Measurements from ENCODE around the gene ZNF469. TPM values are rescaled to one million over a fixed set of nuclear protein-coding genes. Genes with fewer than 3 reads are reported as not detected.
"Not testable (repeated sequence)": the region's sequence is repeated elsewhere in the genome, so short reads cannot be mapped to it uniquely, and the experiment has no call there.

Gene ZNF469
- total RNA-seq, 1 experiment from 2014 or later, result 0.55 TPM

- no peak for DNase-seq (ENCODE audit: low spot score)
Observed at GRCh38 chr16:88358023-88358420, 24.7 kb upstream of the ZNF469 start.

- no peak for DNase-seq (ENCODE audit: low spot score)
Observed at GRCh38 chr16:88359008-88359407, 23.8 kb upstream of the ZNF469 start.

GRCh38 chr16:88360401-88360800 is 22.4 kb upstream of the ZNF469 start:
- not testable (repeated sequence) for DNase-seq (ENCODE audit: low spot score)

GRCh38 chr16:88360999-88361398 is 21.8 kb upstream of the ZNF469 start:
- DNase-seq (ENCODE audit: low spot score), result no peak

- no peak for DNase-seq (ENCODE audit: low spot score)
Observed at GRCh38 chr16:88361775-88362174, 21.0 kb upstream of the ZNF469 start.

GRCh38 chr16:88363239-88363891 is 19.4 kb upstream of the ZNF469 start:
- DNase-seq (ENCODE audit: low spot score), result no peak

GRCh38 chr16:88365244-88365865 is 17.4 kb upstream of the ZNF469 start:
- DNase-seq (ENCODE audit: low spot score), result no peak

GRCh38 chr16:88366032-88366703 is 16.6 kb upstream of the ZNF469 start:
- DNase-seq (ENCODE audit: low spot score), result no peak

GRCh38 chr16:88366704-88367047 is 16.1 kb upstream of the ZNF469 start:
- DNase-seq (ENCODE audit: low spot score), result no peak

- no peak for DNase-seq (ENCODE audit: low spot score)
Observed at GRCh38 chr16:88367560-88367959, 15.2 kb upstream of the ZNF469 start.

GRCh38 chr16:88368036-88368435 is 14.7 kb upstream of the ZNF469 start:
- no peak for DNase-seq (ENCODE audit: low spot score)

GRCh38 chr16:88368994-88369393 is 13.8 kb upstream of the ZNF469 start:
- DNase-seq (ENCODE audit: low spot score), result no peak

- no peak for DNase-seq (ENCODE audit: low spot score)
Observed at GRCh38 chr16:88369447-88370008, 13.2 kb upstream of the ZNF469 start.

GRCh38 chr16:88370365-88370764 is 12.4 kb upstream of the ZNF469 start:
- DNase-seq (ENCODE audit: low spot score), result no peak

- no peak for DNase-seq (ENCODE audit: low spot score)
Observed at GRCh38 chr16:88372522-88372921, 10.2 kb upstream of the ZNF469 start.

GRCh38 chr16:88373211-88373610 is 9.5 kb upstream of the ZNF469 start:
- no peak for DNase-seq (ENCODE audit: low spot score)

- no peak for DNase-seq (ENCODE audit: low spot score)
Observed at GRCh38 chr16:88373927-88374492, 8.7 kb upstream of the ZNF469 start.

GRCh38 chr16:88374736-88375135 is 8.0 kb upstream of the ZNF469 start:
- no peak for DNase-seq (ENCODE audit: low spot score)

- DNase-seq (ENCODE audit: low spot score), result no peak
Observed at GRCh38 chr16:88375236-88375975, 7.4 kb upstream of the ZNF469 start.

GRCh38 chr16:88375996-88376834 is 6.5 kb upstream of the ZNF469 start:
- DNase-seq (ENCODE audit: low spot score), result no peak

Measured in A172 (cell line).